ENCODE measurements around the gene CCT6B. TPM values are rescaled to one million over a fixed set of nuclear protein-coding genes. Genes with fewer than 3 reads are reported as not detected.

The CCT6B gene
- total RNA-seq, 1 experiment from 2014 or later, result 0.60 TPM

DNA sequence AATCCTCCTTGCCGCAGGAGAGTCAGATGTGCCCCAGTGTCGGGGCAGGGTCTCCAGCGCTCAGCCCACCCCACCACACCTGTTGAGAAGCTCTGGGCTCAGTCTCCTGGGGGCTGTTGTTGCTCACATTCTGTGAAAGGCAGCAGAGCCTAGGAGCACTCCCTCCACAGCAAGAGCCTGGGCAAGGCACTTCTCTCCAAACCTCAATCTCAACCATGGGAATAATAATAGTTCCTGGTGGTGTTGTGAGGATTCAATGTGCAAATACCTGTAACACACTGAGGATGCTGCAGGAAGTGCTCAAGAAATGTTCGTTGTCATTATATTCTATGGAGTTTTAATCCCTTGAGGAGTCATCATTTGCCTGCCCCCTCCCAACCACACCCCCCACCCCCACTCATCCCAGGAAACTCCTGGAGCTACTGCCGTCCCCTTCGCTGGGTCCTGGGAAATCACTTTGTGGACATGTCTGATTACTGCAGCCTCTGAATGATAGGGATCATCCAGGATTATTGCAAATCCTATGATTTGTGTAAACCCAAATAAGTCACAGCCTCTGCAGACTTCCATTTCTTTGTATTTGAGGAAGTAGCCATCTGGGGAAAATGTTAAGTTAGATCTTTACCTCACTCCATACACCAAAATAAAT, 61.5 kb downstream of the CCT6B start:
- no TSS peak for BruUV-seq (replicated peaks)
- POLR2A ChIA-PET (ENCODE audit: low non-redundant PET), result no interaction called here
- H3K27me3 ChIP-seq (replicated peaks; ENCODE audit: insufficient read depth, low read depth, low read length, poor library complexity), result peaks cover 10% of the 10 kb centered on the region
- intact Hi-C loops (cut with micrococcal nuclease; ENCODE audit: unreplicated experiment), result no loop called here
- DNase-seq (ENCODE audit: low spot score), result no peak
- TF ChIP-seq, protein P1, sequence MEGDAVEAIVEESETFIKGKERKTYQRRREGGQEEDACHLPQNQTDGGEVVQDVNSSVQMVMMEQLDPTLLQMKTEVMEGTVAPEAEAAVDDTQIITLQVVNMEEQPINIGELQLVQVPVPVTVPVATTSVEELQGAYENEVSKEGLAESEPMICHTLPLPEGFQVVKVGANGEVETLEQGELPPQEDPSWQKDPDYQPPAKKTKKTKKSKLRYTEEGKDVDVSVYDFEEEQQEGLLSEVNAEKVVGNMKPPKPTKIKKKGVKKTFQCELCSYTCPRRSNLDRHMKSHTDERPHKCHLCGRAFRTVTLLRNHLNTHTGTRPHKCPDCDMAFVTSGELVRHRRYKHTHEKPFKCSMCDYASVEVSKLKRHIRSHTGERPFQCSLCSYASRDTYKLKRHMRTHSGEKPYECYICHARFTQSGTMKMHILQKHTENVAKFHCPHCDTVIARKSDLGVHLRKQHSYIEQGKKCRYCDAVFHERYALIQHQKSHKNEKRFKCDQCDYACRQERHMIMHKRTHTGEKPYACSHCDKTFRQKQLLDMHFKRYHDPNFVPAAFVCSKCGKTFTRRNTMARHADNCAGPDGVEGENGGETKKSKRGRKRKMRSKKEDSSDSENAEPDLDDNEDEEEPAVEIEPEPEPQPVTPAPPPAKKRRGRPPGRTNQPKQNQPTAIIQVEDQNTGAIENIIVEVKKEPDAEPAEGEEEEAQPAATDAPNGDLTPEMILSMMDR (conservative IDR thresholded peaks at IDR 0.05; ENCODE audit: low read depth, low read length), result no peak
- TF ChIP-seq EZH2 (IDR thresholded peaks at IDR 0.05; ENCODE audit: borderline replicate concordance, low read depth, low read length, poor library complexity, severe bottlenecking), result no peak
- CTCF ChIA-PET, result no interaction called here
- H3K27ac ChIP-seq (ENCODE audit: low read depth, low read length, poor library complexity, severe bottlenecking), result no peak overlapping the region
- no peaks in the 10 kb centered on the region for H3K36me3 ChIP-seq (ENCODE audit: insufficient read depth, low read length, poor library complexity, severe bottlenecking)
- H3K4me1 ChIP-seq (ENCODE audit: insufficient read depth, low read length, poor library complexity, severe bottlenecking), result no peaks in the 10 kb centered on the region
- no peak overlapping the region for H3K4me3 ChIP-seq (ENCODE audit: low read depth, low read length, poor library complexity, severe bottlenecking)
- no peaks in the 10 kb centered on the region for H3K9me3 ChIP-seq (ENCODE audit: low read depth, low read length, poor library complexity, severe bottlenecking)

DNA sequence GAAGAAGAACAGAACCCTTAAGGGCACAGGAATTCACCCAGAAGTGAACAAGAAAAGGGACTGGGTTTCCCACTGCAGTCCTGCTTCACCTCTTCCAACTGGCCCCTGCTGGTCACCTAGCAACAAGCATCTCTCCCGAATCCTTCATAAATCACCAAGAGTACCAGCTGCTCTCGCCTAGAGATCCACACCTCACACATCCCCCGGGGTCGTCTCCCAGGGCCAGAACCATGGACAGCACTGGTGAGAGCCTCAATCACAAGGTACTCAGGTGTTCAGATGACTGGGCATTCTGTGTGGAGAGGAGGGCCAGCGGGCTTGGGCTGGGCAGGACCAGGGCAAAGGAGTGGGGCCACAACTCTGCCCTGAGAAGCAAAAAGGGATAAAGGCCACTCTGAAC, 65.9 kb downstream of the CCT6B start:
- BruUV-seq (replicated peaks), result no TSS peak
- TF ChIP-seq, protein P1 (conservative IDR thresholded peaks at IDR 0.05; ENCODE audit: low read depth, low read length), result no peak
- no peak for TF ChIP-seq EZH2 (IDR thresholded peaks at IDR 0.05; ENCODE audit: borderline replicate concordance, low read depth, low read length, poor library complexity, severe bottlenecking)
- no peak for DNase-seq (ENCODE audit: low spot score)
- H3K27ac ChIP-seq (ENCODE audit: low read depth, low read length, poor library complexity, severe bottlenecking), result no peak overlapping the region
- peaks cover 10% of the 10 kb centered on the region for H3K27me3 ChIP-seq (replicated peaks; ENCODE audit: insufficient read depth, low read depth, low read length, poor library complexity)
- ChIA-PET POLR2A (ENCODE audit: low non-redundant PET) (no interaction called here), CTCF (no interaction called here)
- no peaks in the 10 kb centered on the region for H3K9me3 ChIP-seq (ENCODE audit: low read depth, low read length, poor library complexity, severe bottlenecking)
- intact Hi-C loops (cut with micrococcal nuclease; ENCODE audit: unreplicated experiment), result no loop called here
- no peaks in the 10 kb centered on the region for H3K36me3 ChIP-seq (ENCODE audit: insufficient read depth, low read length, poor library complexity, severe bottlenecking)
- no peak overlapping the region for H3K4me3 ChIP-seq (ENCODE audit: low read depth, low read length, poor library complexity, severe bottlenecking)
- no peaks in the 10 kb centered on the region for H3K4me1 ChIP-seq (ENCODE audit: insufficient read depth, low read length, poor library complexity, severe bottlenecking)

DNA sequence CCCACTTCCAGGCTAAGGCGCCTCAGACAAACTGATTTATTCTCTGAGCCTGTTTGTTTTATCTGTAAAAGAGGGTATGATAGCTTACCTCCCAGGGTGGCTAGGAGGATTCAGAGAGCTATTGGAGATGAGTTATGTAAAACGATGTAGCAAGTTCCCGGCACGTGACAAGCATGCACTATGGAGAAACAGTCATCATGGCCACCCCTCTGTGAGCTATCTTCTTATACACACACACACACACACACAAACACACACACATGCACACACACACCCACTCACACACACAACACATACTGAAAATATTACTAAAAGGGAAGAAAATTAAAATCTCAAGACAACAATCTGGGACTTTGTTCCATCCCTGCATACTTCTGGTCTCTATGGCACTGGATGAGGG, 66.3 kb downstream of the CCT6B start:
- no TSS peak for BruUV-seq (replicated peaks)
- Histone ChIP-seq H3K4me1 (ENCODE audit: insufficient read depth, low read length, poor library complexity, severe bottlenecking) (no peaks in the 10 kb centered on the region), H3K36me3 (ENCODE audit: insufficient read depth, low read length, poor library complexity, severe bottlenecking) (no peaks in the 10 kb centered on the region), H3K27me3 (replicated peaks; ENCODE audit: insufficient read depth, low read depth, low read length, poor library complexity) (peaks cover 10% of the 10 kb centered on the region), H3K9me3 (ENCODE audit: low read depth, low read length, poor library complexity, severe bottlenecking) (no peaks in the 10 kb centered on the region), H3K27ac (ENCODE audit: low read depth, low read length, poor library complexity, severe bottlenecking) (no peak overlapping the region), H3K4me3 (ENCODE audit: low read depth, low read length, poor library complexity, severe bottlenecking) (no peak overlapping the region)
- intact Hi-C loops (cut with micrococcal nuclease; ENCODE audit: unreplicated experiment), result loop anchor here (5.0 kb wide), 2 partner anchors 308 to 353 kb away; no protein-coding TSS in a partner anchor
- ChIA-PET CTCF (no interaction called here), POLR2A (ENCODE audit: low non-redundant PET) (no interaction called here)
- DNase-seq (ENCODE audit: low spot score), result no peak
- no peak for TF ChIP-seq EZH2 (IDR thresholded peaks at IDR 0.05; ENCODE audit: borderline replicate concordance, low read depth, low read length, poor library complexity, severe bottlenecking)
- TF ChIP-seq, protein P1 (conservative IDR thresholded peaks at IDR 0.05; ENCODE audit: low read depth, low read length), result no peak

Data from A673 (cell line).